HFFc6 (cell line): ENCODE data around the gene ZER1. TPM values are rescaled to one million over a fixed set of nuclear protein-coding genes. Genes with fewer than 3 reads are reported as not detected.
"Not testable (repeated sequence)": the region's sequence is repeated elsewhere in the genome, so short reads cannot be mapped to it uniquely, and the experiment has no call there.

Source experiments
- DNase-seq: peaks from one replicate; pipeline ENCODE4 v3.0.0-alpha.2; 2018
- H3K27ac Mint-ChIP-seq: 2 replicates; pipeline ENCODE4 v1.8.0; 2020; ENCODE audit warnings: mild to moderate bottlenecking, mixed read lengths
- H3K27me3 Mint-ChIP-seq: 2 replicates; pipeline ENCODE4 v1.8.0; 2021; ENCODE audit warnings: mild to moderate bottlenecking, moderate library complexity, mixed read lengths; ENCODE audit not compliant: insufficient read depth
- H3K36me3 Mint-ChIP-seq: 2 replicates; pipeline ENCODE4 v1.8.0; 2021; ENCODE audit warnings: low read depth, mixed read lengths
- H3K4me1 Mint-ChIP-seq: 2 replicates; pipeline ENCODE4 v1.8.0; 2020; ENCODE audit warnings: low read depth, mixed read lengths
- H3K4me3 Mint-ChIP-seq: 2 replicates; pipeline ENCODE4 v1.8.0; 2020; ENCODE audit warnings: mild to moderate bottlenecking, moderate library complexity, mixed read lengths
- H3K9me3 Mint-ChIP-seq: 2 replicates; pipeline ENCODE4 v1.8.0; 2020; ENCODE audit warnings: mild to moderate bottlenecking, mixed read lengths
- CTCF ChIP-seq: fragments of 200-600 bp; sonication (generic); IDR thresholded peaks from 2 replicates; pipeline ENCODE4 v1.5.0; 2021; ENCODE audit warnings: antibody characterized with exemption, mild to moderate bottlenecking
- total RNA-seq, 6 experiments: library from RNA; stranded (reverse); fragmentation: NEBNext Ultra II Directional; extraction: Animal tissue kit (Norgen Biotek cat#: 25700); gene quantifications; 2 replicates in 1 of 6; 3 replicates in 5 of 6; pipeline ENCODE4 v1.2.3, GENCODE V29; 2021

Gene ZER1
- total RNA-seq, 6 experiments from 2014 or later = 32.5 to 47.6 (median 37.8) TPM

GRCh38 chr9:128786681-128787601 lies 15.2 kb upstream of the ZER1 start, which contains the start of gene TBC1D13:
Gene TBC1D13, plus strand, starts transcription at chr9:128787253. Its CDS starts 101 bp downstream, at chr9:128787354.
- Mint-ChIP-seq H3K36me3 (no peaks in the 10 kb centered on the region), H3K4me3 (peak within 1 kb of the TSS; percentile 95), H3K9me3 (no peaks in the 10 kb centered on the region), H3K27me3 (no peaks in the 10 kb centered on the region; the same call in 1 of the 2 replicates), H3K27ac (peak within 1 kb of the TSS; percentile 64), H3K4me1 (peaks cover 21% of the 10 kb centered on the region)
- TF ChIP-seq CTCF = no peak
- DNase-seq = peak; percentile 56

GRCh38 chr9:128785427-128785826 lies 13.7 kb upstream of the ZER1 start:
- peaks cover 21% of the 10 kb centered on the region for H3K4me1 Mint-ChIP-seq
- H3K9me3 Mint-ChIP-seq = peaks cover 7% of the 10 kb centered on the region
- no peak for TF ChIP-seq CTCF
- no peaks in the 10 kb centered on the region for H3K36me3 Mint-ChIP-seq
- H3K27me3 Mint-ChIP-seq = no peaks in the 10 kb centered on the region; the same call in 1 of the 2 replicates
- no peak overlapping the region for H3K27ac Mint-ChIP-seq
- no peak overlapping the region for H3K4me3 Mint-ChIP-seq
- DNase-seq = no peak

DNA sequence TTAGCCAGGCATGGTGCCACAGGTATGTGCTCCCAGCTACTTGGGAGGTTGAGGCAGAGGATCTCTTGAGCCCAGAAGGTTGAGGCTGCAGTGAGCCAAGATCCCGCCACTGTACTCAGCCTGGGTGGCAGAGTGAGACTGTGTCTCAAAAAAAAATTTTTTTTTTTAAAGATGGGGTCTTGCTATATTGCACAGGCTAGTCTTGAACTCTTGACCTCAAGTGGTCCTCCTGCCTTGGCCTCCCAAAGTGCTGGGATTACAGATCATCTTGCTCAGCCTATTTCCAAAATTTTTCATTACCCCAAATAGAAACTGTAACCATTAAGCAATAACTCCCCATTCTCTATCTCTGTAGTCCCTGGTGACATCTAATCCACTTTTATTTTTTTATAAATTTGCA lies 10.9 kb upstream of the ZER1 start:
- peaks cover 9% of the 10 kb centered on the region for H3K4me1 Mint-ChIP-seq
- no peaks in the 10 kb centered on the region for H3K36me3 Mint-ChIP-seq
- H3K27ac Mint-ChIP-seq = no peak overlapping the region
- TF ChIP-seq CTCF = no peak
- peaks cover 13% of the 10 kb centered on the region for H3K9me3 Mint-ChIP-seq
- no peak for DNase-seq
- H3K4me3 Mint-ChIP-seq = no peak overlapping the region
- H3K27me3 Mint-ChIP-seq = no peaks in the 10 kb centered on the region

DNA sequence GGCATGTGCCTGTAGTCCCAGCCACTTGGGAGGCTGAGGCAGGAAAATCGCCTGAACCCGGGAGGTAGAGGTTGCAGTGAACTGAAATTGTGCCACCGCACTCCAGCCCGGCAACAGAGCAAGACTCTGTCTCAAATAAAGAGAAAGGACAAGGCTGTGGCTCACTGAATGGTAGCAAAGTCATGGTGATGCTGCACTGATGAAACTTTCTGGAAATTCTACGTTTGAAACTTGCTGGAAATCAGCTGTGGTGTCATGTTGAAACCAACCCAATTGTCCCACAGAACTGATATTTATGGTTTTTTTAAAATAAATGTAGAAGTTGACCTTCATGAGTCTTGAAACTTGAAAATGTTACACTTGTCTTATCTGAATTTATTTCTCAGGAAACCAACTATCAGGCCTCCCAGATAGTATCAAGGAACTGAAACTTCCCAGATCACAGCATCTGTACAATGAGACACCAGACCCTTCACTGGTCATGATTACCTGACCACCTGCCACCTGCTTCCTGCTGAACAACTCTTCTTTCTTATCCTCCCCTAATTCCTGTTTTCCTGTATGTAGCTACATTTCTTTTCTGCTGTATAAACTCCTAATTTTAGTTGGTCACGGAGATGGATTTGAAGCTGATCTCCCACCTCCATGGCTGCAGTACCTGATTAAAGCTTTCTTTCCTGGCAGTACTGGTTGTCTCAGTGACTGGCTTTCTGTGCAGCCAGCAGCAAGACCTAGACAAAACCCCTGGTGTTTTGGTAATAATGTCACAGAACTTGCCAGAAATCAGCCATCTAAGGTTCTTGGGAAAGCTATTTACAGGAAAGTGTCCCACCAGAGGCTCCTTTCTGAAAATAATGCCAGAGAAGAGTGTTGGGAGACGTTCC lies 9.7 kb upstream of the ZER1 start:
- no peak for DNase-seq
- no peaks in the 10 kb centered on the region for H3K36me3 Mint-ChIP-seq
- H3K27me3 Mint-ChIP-seq = no peaks in the 10 kb centered on the region
- H3K4me3 Mint-ChIP-seq = no peak overlapping the region
- TF ChIP-seq CTCF = no peak
- no peak overlapping the region for H3K27ac Mint-ChIP-seq
- peaks cover 9% of the 10 kb centered on the region for H3K4me1 Mint-ChIP-seq
- H3K9me3 Mint-ChIP-seq = peaks cover 13% of the 10 kb centered on the region

DNA sequence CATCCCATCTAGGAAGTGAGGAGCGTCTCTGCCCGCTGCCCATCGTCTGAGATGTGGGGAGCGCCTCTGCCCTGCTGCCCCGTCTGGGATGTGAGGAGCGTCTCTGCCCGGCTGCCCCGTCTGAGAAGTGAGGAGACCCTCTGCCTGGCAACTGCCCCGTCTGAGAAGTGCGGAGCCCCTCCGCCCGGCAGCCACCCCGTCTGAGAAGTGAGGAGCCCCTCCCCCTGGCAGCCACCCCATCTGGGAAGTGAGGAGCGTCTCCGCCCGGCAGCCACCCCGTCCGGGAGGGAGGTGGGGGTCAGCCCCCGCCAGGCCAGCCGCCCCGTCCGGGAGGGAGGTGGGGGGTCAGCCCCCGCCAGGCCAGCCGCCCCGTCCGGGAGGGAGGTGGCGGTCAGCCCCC lies 8.4 kb upstream of the ZER1 start:
- H3K4me1 Mint-ChIP-seq, H3K4me3 Mint-ChIP-seq: not testable (repeated sequence)
- peaks cover 22% of the 10 kb centered on the region for H3K9me3 Mint-ChIP-seq

More for the DNA sequence above, 8.4 kb upstream of the ZER1 start:
- not testable (repeated sequence) for H3K36me3 Mint-ChIP-seq, DNase-seq, H3K27me3 Mint-ChIP-seq, H3K27ac Mint-ChIP-seq
